GM18858 (cell line): ENCODE measurements around the gene LHX5.

ENCODE experiments used
- ATAC-seq: cut with Tn5 transposase; IDR thresholded peaks from one replicate; pipeline ENCODE4 v1.9.1; 2021; ENCODE audit not compliant: unreplicated experiment

Gene LHX5

DNA sequence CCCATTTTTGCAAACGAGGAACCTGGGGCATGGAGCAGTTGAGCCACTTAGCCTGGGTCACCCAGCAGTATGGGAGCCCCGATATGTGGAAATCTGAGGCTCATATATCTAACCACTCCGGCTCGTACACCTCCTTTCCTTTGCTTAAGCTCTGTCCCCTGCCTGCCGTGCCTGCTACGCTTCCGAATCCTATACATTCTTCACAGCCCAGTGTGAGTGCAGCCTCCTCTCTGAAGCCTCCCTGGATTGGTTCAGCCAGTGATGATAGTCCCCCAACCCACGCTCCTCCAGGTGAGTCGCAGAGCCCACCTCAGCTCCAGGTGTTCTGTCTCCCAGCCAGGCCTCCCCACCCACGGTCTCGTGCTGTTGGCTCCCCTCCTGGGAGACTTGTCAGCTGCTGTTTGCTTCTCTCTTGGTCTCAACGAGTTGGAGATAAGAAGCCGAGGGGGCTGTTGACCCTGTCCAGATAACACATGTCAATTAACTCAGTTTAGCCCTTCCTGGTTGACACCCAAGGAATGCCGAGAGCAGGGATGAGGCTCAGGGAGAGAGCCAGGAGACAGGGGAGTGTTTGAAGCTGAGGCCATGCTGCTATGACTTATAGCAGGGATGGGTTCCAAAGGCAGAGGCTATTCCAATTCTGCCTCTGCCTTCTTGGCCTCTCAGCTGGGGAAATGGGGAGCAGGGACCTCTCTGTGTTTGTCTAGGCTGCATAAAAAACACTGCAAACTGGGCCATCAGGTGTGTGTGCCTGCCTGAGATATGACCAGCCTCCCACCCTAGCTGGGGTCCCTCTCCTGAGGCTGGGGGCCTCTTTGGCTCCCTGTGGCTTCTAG, 30.5 kb downstream of the LHX5 start:
- ATAC-seq = no peak

DNA sequence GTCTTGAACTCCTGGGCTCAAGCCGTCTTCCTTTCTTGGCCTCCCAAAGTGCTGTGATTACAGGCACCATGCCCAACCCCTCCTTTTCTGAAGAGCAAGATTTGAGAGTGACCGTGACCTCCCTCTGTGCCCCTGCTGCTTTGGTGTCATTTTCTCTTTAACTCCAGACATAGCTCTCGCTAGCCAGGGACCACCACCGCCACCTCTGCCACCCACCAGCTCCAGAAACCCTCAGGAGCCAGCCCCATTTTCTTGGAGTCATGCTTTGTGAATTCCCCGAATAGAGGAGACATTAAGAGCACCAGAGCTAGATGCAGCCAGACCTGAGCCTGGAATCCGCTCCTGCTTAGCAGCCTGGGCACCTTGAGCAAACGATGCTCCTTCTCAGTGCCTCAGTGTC, 31.3 kb downstream of the LHX5 start:
- ATAC-seq = no peak

GRCh38 chr12:113439606-113440030, 32.1 kb downstream of the LHX5 start:
- no peak for ATAC-seq

DNA sequence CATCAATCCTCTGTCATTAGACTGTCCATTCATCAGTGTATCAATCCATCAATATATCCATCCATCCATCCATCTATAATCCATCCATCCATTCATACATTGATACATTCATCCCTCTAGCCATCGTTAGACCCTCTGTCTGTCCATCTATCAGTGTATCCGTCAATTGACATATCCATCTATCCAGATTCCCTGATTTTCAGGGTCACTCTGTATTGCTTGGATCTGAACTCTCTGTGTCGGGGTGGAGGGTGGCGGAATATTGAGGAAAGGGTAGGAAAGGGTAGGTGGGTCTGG, 32.4 kb downstream of the LHX5 start:
- no peak for ATAC-seq

- ATAC-seq = no peak
Observed at GRCh38 chr12:113438523-113439300, 33.0 kb downstream of the LHX5 start.

- ATAC-seq = no peak
Observed at GRCh38 chr12:113437729-113438100, 34.0 kb downstream of the LHX5 start.

DNA sequence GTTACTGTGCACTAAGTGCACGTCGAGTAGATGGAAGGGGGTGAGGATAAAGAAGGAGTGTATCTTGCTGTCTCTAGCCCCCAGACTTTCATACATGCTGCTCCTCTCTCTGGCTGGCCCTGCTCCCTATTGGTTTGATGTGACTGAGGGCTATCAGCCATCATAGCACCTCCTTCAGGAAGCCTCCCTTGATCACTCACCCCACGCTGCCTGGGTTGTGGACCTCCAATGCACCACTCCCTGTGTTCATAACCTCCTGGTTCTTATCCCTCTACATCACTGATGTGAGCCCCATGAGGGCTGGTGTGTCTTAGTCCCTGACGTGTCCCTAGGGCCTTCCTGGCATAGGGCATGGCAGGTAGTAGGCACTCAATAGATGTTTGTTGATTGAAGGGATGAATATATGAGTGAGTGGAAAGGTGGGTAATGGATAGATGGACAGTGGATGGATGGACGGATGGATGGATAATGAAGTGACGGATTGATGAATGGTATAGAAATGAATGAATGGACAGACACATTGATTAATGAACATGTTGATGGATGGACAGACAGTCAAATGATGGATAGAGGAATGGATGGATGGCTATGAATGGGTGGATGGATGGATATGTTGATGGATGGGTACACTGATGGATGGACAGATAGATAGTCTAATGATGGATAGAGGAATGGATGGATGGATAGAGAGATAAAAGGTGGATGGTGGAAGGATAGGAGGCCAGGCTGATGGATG, 34.5 kb downstream of the LHX5 start:
- ATAC-seq = no peak

DNA sequence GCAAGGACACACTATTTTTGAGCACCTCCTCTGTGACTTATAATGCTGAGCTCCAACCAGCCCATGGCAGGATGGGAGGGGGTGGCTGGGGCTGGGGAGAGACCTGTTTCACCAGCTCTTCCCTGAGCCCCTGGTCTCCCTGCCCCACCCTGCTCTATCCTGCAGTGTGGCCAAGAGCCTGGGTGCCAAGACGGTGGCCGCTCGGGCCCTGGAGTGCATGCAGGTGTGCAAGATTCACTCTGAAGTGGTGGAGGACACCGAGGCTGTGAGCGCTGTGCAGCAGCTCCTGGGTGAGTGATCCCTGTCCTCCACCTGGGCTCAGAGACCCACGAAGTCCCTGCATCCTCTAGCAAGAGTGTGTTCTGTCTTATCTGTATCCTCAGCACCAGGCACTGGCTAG, 35.1 kb downstream of the LHX5 start:
- ATAC-seq = no peak

- ATAC-seq = no peak
Observed at GRCh38 chr12:113435367-113435766, 36.3 kb downstream of the LHX5 start.

DNA sequence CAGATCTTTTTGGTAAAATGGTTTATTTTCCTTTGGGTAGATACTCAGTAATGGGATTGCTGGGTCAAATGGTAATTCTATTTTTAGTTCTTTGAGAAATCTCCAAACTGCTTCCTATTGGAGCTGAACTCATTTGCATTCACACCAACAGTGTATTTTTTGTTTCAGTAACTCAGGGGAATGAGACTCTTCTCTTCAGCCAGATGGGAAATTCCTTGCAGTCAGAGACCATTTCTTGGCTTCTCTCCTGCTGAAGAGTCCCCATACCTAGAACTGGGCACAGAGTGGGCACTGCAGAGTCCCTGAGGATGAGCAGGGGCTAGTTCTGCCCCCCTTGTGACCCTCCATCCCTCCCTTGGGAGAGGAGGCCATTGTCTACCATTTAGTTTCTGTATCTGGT, 38.7 kb downstream of the LHX5 start:
- no peak for ATAC-seq

DNA sequence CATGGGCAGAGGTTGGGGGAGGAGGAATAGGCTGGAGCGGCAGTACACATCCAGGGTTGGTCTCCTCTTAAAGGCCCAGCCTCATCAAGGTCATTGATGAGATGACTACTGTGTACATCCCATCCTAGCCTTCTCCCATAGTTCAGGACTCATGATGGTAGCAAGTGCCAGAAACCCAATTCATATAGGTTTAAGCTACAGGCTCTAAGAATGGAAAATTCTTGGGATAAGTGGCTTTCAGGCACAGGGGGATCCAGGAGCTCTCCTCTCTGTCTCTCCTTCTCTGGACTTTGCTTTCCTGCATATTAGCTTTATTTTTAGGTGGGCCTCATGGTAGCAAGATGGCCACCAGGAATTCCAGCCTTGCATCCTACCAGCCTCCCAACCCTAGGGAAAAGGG, 43.2 kb downstream of the LHX5 start:
- ATAC-seq = no peak

DNA sequence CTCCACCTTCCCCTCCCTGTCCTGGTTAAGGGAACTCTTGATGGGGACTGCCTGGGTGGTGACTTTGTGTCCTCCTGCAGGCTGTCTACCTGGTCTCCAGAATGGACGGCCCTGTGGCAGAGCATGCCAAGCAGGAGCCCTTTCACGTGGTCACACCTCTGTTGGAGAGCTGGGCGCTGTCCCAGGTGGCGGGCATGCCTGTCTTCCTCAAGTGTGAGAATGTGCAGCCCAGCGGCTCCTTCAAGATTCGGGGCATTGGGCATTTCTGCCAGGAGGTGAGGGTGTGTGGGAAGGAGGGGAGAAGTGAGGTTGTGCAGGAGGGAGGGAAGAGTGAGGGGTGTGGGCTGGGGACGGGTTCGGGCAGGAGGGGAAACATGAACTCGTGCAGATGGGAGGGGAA, 43.8 kb downstream of the LHX5 start:
- no peak for ATAC-seq

GRCh38 chr12:113425960-113426453, 45.7 kb downstream of the LHX5 start:
- no peak for ATAC-seq

GRCh38 chr12:113424915-113425823, 46.5 kb downstream of the LHX5 start:
- ATAC-seq = no peak

GRCh38 chr12:113424456-113424855, 47.2 kb downstream of the LHX5 start:
- no peak for ATAC-seq

DNA sequence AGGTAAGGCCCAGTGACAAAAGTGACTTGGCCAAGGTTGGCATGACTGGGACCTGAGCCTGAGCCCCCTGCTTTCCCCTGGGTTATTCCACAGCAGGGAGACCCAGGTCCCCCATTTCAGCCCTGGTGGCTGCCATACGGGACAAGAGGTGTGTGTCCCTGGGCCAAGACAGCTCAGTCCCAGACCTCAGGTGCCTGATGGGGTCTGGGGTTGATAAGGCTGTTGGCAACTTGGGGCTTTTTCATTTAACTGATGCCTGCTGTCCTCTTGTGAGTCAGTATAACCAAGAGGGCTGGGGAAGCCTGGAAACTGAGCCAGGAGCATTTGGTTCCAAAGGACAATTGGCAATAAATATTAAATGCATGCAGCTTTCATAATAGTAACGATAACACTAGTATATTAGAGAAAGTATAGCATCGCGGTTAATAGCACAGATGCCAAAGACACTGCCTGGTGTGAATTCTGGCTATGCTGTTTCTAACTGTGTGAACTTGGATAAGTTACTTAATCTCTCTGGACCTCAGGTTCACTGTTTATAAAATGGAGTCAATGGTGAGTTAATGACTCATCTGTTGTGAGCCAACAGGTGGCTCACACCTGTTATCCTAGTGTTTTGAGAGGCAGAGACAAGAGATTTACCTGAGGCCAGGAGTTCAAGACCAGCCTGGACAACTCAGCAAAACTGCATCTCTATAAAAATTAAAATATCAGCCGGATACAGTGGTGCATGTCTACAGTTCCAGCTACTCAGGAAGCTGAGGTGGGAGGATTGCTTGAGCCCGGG, 48.6 kb downstream of the LHX5 start:
- ATAC-seq = no peak

GRCh38 chr12:113422030-113422885, 49.4 kb downstream of the LHX5 start, which contains the start of gene SDSL:
SDSL (plus strand) TSS chr12:113422380; CDS start chr12:113427983, 5,603 bp downstream.
- ATAC-seq = peak; percentile 70

GRCh38 chr12:113420996-113421595, 50.6 kb downstream of the LHX5 start:
- no peak for ATAC-seq
